ENCODE measurements around the gene ARMS2.

DNA sequence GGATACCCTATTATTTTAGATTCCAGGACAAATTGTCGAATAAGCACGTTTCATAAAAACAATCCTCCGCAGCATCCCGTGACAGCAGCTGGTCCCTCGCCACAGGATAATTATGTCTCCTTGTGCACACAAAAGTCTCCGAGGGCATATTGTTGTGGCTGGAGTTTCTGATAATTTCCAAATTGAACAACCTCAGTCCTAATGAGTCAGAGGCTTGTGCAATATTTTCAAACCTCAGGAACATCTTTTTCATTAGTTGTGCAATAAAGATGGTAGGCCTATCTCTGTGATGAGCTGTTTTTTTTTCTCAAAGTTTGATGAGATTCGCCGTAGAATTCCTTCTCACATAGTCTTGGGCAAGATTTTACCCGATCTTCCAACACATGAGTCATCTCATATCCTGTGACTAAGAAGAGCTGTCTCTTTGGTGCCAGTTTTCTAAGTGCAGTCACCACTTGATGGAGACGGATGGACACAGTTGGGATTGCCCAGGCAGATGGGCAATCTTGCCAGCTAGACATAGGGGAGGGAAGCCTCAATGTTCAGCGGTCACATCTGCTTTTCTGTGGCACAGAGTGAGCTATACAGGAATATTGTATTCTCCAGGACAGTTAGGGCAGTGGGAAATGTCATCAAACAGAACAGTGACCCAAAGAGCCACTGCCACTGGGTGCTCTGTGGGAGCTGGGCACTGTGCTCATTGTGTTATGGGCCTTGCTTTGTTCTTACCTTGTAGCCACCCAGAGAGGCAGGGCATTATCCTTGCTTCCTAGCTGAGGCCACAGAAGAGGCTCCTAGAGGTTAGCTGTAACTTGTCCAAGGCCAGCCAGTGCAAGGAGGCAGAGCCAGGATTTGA, 14.7 kb downstream of the ARMS2 start:
- TF ChIP-seq EZH2 (IDR thresholded peaks at IDR 0.05; ENCODE audit: insufficient read depth, low read length): no peak
- TF ChIP-seq, protein P1, sequence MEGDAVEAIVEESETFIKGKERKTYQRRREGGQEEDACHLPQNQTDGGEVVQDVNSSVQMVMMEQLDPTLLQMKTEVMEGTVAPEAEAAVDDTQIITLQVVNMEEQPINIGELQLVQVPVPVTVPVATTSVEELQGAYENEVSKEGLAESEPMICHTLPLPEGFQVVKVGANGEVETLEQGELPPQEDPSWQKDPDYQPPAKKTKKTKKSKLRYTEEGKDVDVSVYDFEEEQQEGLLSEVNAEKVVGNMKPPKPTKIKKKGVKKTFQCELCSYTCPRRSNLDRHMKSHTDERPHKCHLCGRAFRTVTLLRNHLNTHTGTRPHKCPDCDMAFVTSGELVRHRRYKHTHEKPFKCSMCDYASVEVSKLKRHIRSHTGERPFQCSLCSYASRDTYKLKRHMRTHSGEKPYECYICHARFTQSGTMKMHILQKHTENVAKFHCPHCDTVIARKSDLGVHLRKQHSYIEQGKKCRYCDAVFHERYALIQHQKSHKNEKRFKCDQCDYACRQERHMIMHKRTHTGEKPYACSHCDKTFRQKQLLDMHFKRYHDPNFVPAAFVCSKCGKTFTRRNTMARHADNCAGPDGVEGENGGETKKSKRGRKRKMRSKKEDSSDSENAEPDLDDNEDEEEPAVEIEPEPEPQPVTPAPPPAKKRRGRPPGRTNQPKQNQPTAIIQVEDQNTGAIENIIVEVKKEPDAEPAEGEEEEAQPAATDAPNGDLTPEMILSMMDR (IDR thresholded peaks at IDR 0.05; ENCODE audit: insufficient read depth, low read depth, low read length): no peak
